CD14-positive monocyte (primary cell): ENCODE measurements around the gene LZTFL1. TPM values are rescaled to one million over a fixed set of nuclear protein-coding genes. Genes with fewer than 3 reads are reported as not detected.

Source experiments
- polyA plus RNA-seq, 3 donors: library from polyadenylated mRNA; depleted of rRNA in 1 of 3; unstranded in 2 of 3; stranded (reverse) in 1 of 3; fragments of 300-500 nt in 2 of 3; fragments of >200 nt in 1 of 3; fragmentation: Illumina TruSeq in 2 of 3; gene quantifications; 1 replicate in 2 of 3; 2 replicates in 1 of 3; pipeline ENCODE4 v1.2.3, GENCODE V29; 2012 to 2021

The LZTFL1 gene
- polyA plus RNA-seq, 3 donors, result 7.3 to 10.5 (median 7.5) TPM

Other genes starting within 250 kb of the LZTFL1 start
- 10 to 100 TPM in 1 of 3 donors, 1 to 10 TPM in 2; 6.0 to 16.7 (median 8.5) TPM for gene LIMD1, start 247.4 kb downstream of the LZTFL1 start, polyA plus RNA-seq
- 10 to 100 TPM; 14.6 to 25.7 (median 21.5) TPM for gene SACM1L, start 152.7 kb downstream of the LZTFL1 start, polyA plus RNA-seq
- gene SLC6A20, start 45.6 kb downstream of the LZTFL1 start, polyA plus RNA-seq, result not detected
- gene CCR9, start 44.4 kb upstream of the LZTFL1 start, polyA plus RNA-seq, result not detected
- under 1 TPM in 1 of 3 donors, not detected in 2; 0.10 TPM for gene CXCR6, start 101.3 kb upstream of the LZTFL1 start, polyA plus RNA-seq
- gene FYCO1, start 153.7 kb upstream of the LZTFL1 start, polyA plus RNA-seq, result 1 to 10 TPM in 2 of 3 donors, under 1 TPM in 1; 0.59 to 5.0 (median 1.3) TPM
- under 1 TPM in 2 of 3 donors, not detected in 1; 0.03 to 0.05 TPM for gene XCR1, start 185.4 kb upstream of the LZTFL1 start, polyA plus RNA-seq